Neural crest cell (in vitro differentiated cells): ENCODE data around the gene FAM78A. TPM values are rescaled to one million over a fixed set of nuclear protein-coding genes. Genes with fewer than 3 reads are reported as not detected.

Experiments used
- DNase-seq: peaks from one replicate; pipeline ENCODE4 v3.0.0; 2021; ENCODE audit warnings: low read depth, mixed read lengths, low spot score
- H3K27ac Mint-ChIP-seq: one replicate; pipeline ENCODE4 v1.8.0; 2021; ENCODE audit warnings: mild to moderate bottlenecking, mixed read lengths; ENCODE audit not compliant: unreplicated experiment
- H3K27me3 Mint-ChIP-seq: 2 replicates; pipeline ENCODE4 v1.8.0; 2021; ENCODE audit warnings: low read depth, mild to moderate bottlenecking, mixed read lengths
- H3K36me3 Mint-ChIP-seq: 2 replicates; pipeline ENCODE4 v1.8.0; 2021; ENCODE audit warnings: low read depth, mild to moderate bottlenecking, mixed read lengths
- H3K4me1 Mint-ChIP-seq: 2 replicates; pipeline ENCODE4 v1.8.0; 2021; ENCODE audit warnings: mixed read lengths
- H3K4me3 Mint-ChIP-seq: one replicate; pipeline ENCODE4 v1.8.0; 2021; ENCODE audit warnings: mild to moderate bottlenecking, mixed read lengths
- H3K9me3 Mint-ChIP-seq: 2 replicates; pipeline ENCODE4 v1.8.0; 2021; ENCODE audit warnings: mixed read lengths
- CTCF ChIP-seq: fragments of 200-600 bp; sonication (generic); conservative IDR thresholded peaks from 2 replicates; pipeline ENCODE4 v1.5.0; 2021; ENCODE audit warnings: antibody characterized with exemption, mild to moderate bottlenecking
- total RNA-seq: library from RNA; stranded (reverse); gene quantifications from 2 replicates; pipeline ENCODE4 v1.2.1, GENCODE V29; 2021

The FAM78A gene
- total RNA-seq, 1 donor from 2014 or later: 3.8 TPM

GRCh38 chr9:131262327-131263032, 13.8 kb downstream of the FAM78A start:
- H3K27me3 Mint-ChIP-seq: no peaks in the 10 kb centered on the region
- TF ChIP-seq CTCF: no peak
- H3K4me3 Mint-ChIP-seq: no peak overlapping the region
- DNase-seq: no peak
- H3K27ac Mint-ChIP-seq: no peak overlapping the region
- no peaks in the 10 kb centered on the region for H3K36me3 Mint-ChIP-seq
- H3K4me1 Mint-ChIP-seq: peaks cover 4% of the 10 kb centered on the region
- no peaks in the 10 kb centered on the region for H3K9me3 Mint-ChIP-seq

GRCh38 chr9:131260751-131261452, 15.4 kb downstream of the FAM78A start:
- Mint-ChIP-seq H3K36me3 (no peaks in the 10 kb centered on the region), H3K27me3 (no peaks in the 10 kb centered on the region), H3K9me3 (no peaks in the 10 kb centered on the region), H3K4me3 (no peak overlapping the region), H3K27ac (peak overlapping the region; percentile 67), H3K4me1 (peaks cover 8% of the 10 kb centered on the region)
- TF ChIP-seq CTCF: no peak
- no peak for DNase-seq

- H3K4me3 Mint-ChIP-seq: no peak overlapping the region
- TF ChIP-seq CTCF: no peak
- no peaks in the 10 kb centered on the region for H3K27me3 Mint-ChIP-seq
- no peaks in the 10 kb centered on the region for H3K9me3 Mint-ChIP-seq
- H3K4me1 Mint-ChIP-seq: peaks cover 9% of the 10 kb centered on the region
- no peak for DNase-seq
- no peaks in the 10 kb centered on the region for H3K36me3 Mint-ChIP-seq
- peak overlapping the region; percentile 67 for H3K27ac Mint-ChIP-seq
Measured at GRCh38 chr9:131259916-131260597, 16.3 kb downstream of the FAM78A start.

GRCh38 chr9:131259432-131259898, 16.8 kb downstream of the FAM78A start:
- H3K36me3 Mint-ChIP-seq: no peaks in the 10 kb centered on the region
- TF ChIP-seq CTCF: no peak
- H3K27ac Mint-ChIP-seq: peak overlapping the region; percentile 19
- H3K27me3 Mint-ChIP-seq: no peaks in the 10 kb centered on the region
- no peaks in the 10 kb centered on the region for H3K9me3 Mint-ChIP-seq
- H3K4me1 Mint-ChIP-seq: peaks cover 9% of the 10 kb centered on the region
- DNase-seq: no peak
- H3K4me3 Mint-ChIP-seq: no peak overlapping the region

GRCh38 chr9:131258698-131259431, 17.4 kb downstream of the FAM78A start:
- TF ChIP-seq CTCF: no peak
- Mint-ChIP-seq H3K27me3 (no peaks in the 10 kb centered on the region), H3K27ac (peak overlapping the region; percentile 62), H3K9me3 (no peaks in the 10 kb centered on the region), H3K36me3 (no peaks in the 10 kb centered on the region), H3K4me3 (no peak overlapping the region), H3K4me1 (peaks cover 14% of the 10 kb centered on the region)
- no peak for DNase-seq
